Amniotic stem cell (primary cell): ENCODE measurements around the gene IL25.

Source experiments
- DNase-seq: peaks from one replicate; lab custom pipeline; 2025; lab: John Stamatoyannopoulos, UW

IL25 gene

DNA sequence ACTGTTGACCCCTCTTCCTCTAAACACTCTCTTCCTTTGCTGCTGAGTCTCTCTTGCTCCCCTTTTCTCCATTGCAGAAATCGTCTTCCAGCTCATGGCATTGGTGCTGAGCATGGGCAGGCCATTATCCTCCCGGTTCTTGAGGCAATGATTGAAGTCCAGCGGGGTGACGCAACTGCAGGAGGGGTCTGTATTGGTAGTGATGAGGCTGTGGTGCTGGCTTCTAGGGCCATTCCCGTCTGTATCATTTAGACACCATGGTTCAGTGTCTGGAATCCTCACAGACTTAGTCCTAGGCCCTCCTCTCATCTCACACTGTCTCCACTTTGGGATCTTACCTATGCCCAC lies 19.2 kb upstream of the IL25 start:
- DNase-seq = no peak

DNA sequence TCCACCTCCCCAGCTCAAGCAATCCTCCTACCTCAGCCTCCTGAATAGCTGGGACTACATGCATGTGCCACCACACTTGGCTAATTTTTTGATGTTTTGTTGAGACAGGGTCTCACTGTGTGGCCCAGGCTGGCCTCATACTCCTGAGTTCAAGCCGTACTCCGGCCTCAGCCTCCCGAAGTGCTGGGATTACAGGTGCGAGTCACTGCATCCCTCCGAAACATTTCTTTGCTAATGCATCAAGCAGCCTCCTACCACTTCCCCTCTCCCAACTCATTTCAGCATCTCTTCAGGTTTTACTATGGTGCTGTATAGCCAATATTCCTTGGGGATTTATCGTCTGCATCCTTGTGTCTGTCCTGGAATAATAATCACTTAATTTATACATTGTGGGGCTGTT lies 17.6 kb upstream of the IL25 start:
- DNase-seq = no peak

- DNase-seq = no peak
These were observed 16.7 kb upstream of the IL25 start for GRCh38 chr14:23355871-23356435.

DNA sequence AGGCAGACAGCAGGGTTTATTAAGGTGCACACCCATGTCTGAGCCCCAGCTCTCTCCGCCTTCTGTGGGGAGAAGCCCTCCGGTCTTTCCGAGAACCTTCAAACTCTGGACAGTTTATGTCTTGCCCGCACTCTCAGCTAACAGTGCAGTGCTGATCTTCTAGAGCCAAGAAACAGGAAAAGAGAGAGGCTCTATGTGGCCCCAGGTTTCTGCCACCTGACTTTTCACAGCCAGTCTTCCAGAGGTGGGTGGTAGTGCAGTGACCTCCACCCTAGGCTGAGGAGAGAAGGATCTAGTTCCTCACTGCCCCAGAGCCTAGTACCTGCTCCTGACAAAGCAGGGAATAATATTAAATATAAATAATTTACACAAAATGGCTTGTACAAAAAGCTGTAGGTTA lies 15.9 kb upstream of the IL25 start:
- DNase-seq = no peak

DNA sequence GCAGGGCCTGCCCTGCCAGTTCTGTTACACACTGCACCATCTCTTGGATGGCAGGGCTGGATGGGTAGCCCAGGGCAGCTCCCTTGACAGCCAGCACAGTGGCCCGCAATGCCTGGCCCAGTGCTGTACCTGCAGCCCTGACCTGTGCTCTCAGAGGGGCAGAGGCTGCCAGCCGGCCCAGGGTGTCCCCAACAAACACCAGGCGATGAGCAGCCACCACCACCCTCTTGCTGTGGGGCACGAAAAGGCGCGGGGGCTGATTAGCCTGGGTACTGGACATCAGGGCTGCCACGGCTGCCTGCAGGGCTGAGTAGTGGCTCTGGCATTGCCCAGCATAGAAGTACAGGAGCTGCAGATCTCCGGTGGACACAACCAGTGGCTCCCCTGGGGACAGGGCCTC lies 15.3 kb upstream of the IL25 start:
- DNase-seq = no peak

- no peak for DNase-seq
These were observed 14.6 kb upstream of the IL25 start for GRCh38 chr14:23358042-23358441.

GRCh38 chr14:23358553-23359166 lies 13.9 kb upstream of the IL25 start:
- no peak for DNase-seq

DNA sequence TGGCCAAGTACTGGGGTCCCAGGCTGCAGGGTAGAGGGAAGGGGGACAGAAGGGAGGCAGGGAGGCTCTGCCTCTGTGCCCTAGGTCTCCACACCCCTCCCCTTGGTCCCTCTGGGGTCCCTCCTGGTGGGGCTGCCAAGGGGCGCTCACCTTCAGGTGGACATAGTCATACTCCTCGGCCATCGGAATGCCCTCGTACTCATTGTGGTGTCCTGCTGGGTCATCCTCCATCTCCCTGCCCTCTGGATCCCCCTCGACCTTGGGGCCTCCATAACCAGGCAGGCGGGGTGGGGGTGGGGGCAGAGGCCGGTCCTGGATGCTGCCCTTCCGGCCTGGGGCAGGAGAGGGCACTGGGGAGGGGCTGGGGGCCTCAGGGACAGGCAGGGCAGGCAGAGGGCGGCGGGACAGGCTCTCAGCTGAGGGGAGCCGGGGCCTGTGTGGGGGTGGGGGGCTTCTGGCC lies 13.4 kb upstream of the IL25 start:
- no peak for DNase-seq

- DNase-seq = no peak
These were observed 12.7 kb upstream of the IL25 start for GRCh38 chr14:23359722-23360447.

- no peak for DNase-seq
These were observed 12.1 kb upstream of the IL25 start for GRCh38 chr14:23360496-23360895.

- no peak for DNase-seq
These were observed 11.3 kb upstream of the IL25 start for GRCh38 chr14:23361320-23361719.

DNA sequence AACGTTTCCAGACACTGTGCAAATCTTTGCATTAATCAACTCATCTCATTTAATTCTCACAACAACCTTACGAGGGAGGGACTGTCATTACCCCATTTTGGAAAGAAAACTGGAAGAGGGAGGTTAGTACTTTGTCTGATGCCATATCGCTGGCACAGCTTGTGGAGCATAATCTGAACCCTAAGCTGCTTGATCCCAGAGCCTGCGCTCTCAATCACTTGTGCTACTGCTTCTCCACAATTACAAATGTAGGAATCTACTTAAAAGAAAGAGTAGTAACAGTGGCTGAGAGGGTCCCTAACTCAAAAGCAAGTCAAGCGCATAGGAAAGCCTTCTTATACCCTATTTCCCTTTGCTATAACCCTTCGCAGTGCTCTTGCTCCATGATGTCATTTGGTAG lies 10.8 kb upstream of the IL25 start:
- no peak for DNase-seq

- no peak for DNase-seq
These were observed 10.4 kb upstream of the IL25 start for GRCh38 chr14:23362200-23362599.

DNA sequence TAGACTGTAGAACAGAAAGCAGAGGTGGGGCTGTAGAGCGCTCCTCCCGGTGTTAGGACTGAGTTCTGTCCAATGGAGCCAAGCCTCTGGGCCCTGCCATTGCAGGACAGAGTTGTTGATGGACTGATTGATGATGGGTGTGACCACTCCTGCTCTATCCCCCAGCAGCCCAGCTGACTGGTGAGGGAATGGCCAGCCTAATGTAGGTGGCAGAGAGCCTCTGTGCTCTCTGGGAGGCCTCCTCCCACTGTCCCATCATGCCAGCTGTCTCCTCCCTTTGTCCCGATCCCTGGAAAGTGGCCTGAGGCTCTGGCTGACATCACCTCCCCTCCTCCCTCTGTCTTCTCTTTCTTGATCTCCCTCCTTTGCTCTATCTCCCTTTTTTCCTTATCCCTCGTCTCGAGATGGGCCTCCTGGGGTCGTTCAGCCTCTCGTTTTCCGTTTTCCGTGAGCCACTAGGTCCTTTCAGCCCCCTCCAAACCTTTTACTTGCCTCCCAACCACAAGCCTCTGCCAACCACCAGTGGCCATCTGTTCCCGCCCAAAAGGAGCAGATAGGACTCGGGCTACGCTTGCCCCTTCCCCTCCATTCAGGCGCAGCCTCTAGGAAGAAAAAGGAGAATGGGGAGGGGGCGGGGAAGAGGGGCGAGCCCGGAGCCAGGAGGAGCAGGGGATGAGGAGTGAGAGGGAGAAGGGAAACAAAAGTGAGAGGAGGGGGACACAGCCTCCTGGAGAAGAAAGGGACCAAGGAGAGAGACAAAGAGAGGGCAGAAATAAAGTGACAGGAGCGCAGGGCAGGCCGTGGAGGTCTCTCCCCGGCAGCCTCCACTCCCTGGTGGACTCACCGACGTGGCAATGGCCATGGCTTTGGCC lies 8.2 kb upstream of the IL25 start:
- DNase-seq = no peak

- DNase-seq = no peak
These were observed 7.4 kb upstream of the IL25 start, which contains the start of gene EFS for GRCh38 chr14:23365036-23365731. EFS (minus strand) TSS chr14:23365172; CDS start chr14:23365025, 147 bp downstream.

DNA sequence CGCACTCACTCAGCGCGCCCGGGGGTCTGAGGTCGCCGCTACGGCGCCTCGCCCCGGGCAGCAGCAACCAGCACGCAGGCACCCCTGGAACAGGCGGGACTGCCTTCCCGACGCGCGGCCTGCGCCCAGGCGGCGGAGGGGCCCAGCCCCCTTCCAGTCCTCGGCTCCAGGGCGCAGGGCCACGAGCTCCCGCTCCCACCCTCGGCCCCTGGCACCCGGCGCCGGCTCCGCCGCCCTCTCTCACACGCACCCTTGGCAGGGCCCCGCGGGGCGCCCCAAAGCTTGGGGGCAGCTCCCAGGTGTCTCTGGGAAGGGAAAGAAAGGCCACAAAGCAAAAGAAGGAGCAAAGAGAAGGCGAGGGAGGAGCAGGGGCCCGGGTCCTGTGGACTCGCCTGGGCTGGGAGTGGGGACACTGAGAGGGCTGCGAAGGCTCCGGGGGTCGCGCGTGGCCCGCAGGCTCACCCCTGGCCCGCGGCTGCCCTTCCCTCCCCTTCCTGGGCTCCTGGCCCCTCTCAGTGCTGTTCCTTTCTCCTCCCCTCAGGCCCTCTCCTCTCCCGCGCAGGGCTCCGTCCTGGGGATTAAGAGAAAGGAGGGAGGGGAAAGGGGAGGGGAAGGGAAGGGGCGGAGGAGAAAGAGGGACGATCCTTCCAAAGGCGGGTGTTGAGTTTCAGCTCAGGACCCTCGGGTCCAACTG lies 6.7 kb upstream of the IL25 start:
- DNase-seq = peak; percentile 67

- DNase-seq = peak; percentile 67
These were observed 6.1 kb upstream of the IL25 start for GRCh38 chr14:23366426-23366921.

DNA sequence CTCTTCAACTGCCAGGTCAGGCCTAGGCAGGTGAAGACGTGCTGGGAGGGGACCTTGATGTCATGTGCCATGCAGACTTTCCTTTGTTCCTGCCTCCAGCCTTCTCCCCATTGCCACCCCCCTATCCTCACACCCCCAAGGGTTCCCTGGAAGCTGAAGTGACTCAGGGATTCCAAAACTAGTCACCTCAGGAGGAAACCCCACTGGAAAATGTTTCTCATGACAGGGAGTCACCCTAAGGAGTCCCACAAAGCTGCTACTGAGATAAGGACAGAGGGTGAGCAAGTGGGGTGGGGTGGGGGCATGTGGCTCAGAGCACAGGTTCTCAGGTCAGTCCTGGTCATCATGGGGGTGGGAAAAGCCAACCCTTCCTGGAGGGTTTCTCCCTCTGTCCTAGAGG lies 2.4 kb upstream of the IL25 start:
- no peak for DNase-seq

- no peak for DNase-seq
These were observed 744 bp upstream of the IL25 start for GRCh38 chr14:23371865-23372264.

DNA sequence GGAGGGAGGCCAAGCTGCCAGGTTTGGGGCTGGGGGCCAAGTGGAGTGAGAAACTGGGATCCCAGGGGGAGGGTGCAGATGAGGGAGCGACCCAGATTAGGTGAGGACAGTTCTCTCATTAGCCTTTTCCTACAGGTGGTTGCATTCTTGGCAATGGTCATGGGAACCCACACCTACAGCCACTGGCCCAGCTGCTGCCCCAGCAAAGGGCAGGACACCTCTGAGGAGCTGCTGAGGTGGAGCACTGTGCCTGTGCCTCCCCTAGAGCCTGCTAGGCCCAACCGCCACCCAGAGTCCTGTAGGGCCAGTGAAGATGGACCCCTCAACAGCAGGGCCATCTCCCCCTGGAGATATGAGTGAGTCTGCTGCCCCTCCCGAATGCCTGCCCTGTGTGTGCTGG lies 432 bp downstream of the IL25 start:
- no peak for DNase-seq
